Measurements from ENCODE around the gene CFI.

CFI gene

DNA sequence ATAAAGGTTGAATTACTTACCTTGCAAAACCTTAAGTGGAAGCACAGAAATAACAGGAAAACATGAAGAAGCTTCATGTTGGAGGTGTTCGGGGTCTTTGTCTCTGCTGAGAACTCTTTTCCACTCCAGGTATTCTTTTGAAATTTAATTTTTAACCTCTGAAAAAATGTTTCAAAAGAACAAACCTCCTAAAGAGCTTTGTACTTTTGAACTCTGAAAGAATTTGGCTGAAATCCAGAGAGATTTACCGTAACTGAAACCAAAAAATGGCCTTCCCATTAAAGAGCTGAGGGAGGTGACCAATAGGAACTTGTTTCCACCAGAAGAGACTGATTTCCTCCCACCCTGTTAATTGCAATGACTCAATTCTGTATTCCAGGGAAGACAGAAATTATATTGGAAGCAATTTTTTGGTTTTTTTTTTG, at the start of gene CFI:
Gene CFI, minus strand, starts transcription at position 105 of the 425 bp plus-strand sequence. Its CDS starts 28 bp downstream, at position 77.
- FAIRE-seq, result no peak

DNA sequence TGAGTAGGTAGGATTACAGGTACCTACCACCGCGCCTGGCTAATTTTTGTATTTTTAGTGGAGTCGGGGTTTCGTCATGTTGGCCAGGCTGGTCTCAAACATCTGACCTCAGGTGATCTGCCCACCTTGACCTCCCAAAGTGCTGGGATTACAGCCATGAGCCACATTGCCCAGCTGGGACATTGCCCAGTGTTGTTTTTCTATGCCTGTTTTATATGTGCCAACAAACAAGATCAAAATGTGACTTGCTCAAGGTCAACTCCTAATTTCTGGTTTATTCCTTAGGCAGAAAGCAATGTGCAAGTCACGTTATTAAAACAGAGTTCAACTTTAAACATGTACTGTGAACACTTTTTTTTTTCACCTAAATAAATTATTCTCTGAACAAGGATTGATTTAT, 48.8 kb upstream of the CFI start:
- no peak for FAIRE-seq

GRCh38 chr4:109848501-109848900, 46.7 kb upstream of the CFI start:
- FAIRE-seq, result no peak

GRCh38 chr4:109847896-109848442, 46.2 kb upstream of the CFI start, which contains the start of gene LRIT3:
Gene LRIT3, plus strand, starts transcription at chr4:109848107. Its CDS starts 95 bp downstream, at chr4:109848202.
- FAIRE-seq, result no peak

DNA sequence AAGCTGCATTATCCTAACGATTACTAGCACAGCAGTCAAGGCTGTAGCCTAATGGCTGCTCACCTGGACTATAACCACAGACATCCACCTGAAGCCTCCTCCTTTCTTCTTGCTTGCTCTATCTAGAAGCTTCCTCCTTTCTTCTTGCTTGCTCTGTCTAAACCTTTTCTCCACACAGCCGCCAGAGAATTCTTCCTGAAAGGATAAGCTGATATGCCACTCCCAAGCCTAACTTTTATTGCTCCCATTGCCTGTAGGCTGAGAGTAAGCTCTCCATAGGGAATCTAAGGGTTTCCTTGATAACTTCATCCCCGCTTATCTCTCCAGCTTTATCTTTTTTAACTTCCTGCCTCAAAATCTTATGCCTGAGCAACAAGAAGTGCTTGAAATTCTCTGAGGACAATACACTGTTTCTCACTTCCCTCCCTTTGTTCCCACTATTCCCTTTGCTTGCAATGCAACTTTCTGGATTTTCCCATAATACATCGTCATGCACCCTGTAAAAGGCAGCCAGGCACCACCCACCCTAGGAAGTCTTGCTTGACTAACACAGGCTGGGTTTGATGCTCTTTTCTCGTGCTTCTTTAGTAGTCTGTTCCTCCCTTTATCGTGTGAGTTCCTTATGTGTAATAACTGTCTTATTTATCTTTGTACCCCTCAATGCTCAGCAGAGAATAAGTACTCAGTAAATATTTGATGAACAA, 44.7 kb upstream of the CFI start:
- no peak for FAIRE-seq

DNA sequence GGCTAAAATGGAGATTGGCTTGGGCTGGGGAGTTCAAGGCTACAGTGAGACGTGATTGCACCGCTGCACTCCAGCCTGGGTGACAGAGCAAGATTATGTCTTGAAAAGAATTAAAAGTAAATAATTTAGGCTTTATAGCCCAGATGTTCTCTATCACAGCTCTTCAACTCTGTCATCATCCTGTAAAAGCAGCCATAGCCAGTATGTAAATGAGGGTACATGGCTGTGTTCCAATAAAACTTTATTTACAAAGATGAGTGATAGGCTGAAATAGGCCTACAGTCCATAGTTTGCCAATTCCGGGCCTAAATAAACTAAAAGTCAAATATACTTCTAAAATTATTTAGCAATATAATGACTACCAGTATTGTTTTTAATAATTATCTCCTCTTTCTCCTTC, 35.2 kb upstream of the CFI start:
- FAIRE-seq, result no peak

DNA sequence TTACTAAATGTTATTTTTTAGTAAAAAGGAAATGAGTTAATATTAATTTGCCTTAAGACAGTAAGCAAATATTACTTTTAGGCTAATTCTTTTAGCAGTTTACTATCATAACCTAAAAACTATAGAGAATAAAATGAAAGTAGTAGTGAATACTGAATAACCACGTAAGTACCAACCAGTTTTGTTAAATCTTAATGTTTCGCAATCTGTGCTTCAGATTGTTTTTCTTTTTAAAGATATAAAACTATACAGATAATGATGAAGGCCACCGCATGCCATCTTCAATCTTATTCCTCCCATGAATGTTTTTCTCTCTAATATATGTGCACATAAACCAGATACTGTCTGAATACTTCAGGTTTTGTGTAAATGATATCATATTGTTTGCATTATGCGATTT, 32.0 kb upstream of the CFI start:
- no peak for FAIRE-seq

GRCh38 chr4:109827672-109828071, 25.9 kb upstream of the CFI start, which contains the start of gene RRH:
Gene RRH, plus strand, starts transcription at chr4:109827972. Its CDS starts 56 bp downstream, at chr4:109828028.
- no peak for FAIRE-seq

DNA sequence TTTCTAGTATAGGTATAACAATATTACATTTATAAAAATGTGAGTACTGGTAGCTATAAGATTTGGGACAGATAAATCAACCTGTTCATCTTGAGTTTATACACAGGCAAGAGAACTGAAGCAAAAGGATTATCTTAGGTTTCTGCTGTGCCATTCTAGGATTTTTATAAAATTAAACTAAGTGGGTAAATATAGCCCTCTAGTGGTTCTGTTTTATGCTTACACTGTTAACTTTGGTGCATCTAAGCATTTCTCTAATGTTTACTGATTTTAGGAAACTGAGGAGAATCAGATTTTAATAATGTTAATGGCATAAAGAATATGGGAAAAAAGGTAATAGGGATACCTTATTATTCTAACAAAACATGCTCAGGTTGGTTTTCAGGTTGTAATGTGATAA, 24.9 kb upstream of the CFI start:
- peak; percentile 93 for FAIRE-seq

DNA sequence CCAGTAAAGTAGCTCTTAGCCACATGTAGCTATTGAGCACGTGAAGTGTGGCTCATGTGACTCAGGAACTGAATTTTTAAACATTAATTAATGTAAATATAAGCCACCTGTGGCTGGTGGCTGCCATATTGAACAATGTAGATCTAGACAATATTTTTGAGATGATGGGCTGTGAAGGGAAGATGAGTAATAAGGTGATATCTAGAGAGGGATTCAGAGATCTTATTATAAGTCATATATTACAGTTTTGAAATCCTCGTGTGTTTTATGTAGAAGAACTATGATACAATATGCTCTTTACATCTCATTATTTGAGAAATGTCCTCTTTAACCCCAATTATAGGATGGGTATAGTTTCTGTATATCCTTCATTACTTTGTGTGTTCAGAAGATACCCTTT, 19.4 kb upstream of the CFI start:
- FAIRE-seq, result no peak

DNA sequence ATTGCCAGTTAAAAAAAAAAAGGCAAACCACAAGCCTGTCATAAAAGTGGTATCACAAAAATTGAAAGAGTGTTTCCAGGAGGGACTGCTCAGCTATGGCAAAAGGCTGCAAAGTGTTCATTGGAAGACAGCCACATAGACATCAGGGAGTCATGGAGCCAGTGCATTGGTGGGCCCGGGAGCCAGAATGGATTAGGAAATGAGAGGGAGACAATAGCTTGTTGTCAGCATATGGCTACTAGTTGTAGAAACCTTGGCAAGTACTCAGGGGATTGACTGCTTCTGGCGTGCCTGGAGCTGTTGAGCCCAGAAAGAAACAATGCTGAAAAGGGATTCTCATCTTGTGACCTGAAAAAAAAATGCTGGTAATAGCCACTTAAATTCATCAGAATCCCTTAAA, 18.8 kb upstream of the CFI start:
- no peak for FAIRE-seq

DNA sequence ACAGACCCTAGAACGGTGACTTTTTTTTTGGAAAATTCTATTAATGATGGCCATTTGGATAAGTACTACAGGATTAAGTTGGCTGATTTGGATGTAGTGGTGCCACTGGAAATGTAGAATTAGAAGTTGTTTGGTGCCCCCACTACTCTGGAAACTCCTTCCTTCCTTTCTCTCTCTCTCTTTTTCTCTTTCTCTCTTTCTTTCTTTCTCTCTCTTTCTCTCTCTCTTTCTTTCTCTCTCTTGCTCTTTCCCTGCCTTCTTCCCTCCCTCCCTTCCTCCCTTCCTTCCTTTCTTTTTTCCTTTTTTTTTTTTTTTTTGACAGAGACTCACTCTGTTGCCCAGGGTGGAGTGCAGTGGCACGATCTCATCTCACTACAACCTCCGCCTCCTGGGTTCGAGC, 16.5 kb upstream of the CFI start:
- FAIRE-seq, result no peak

GRCh38 chr4:109816894-109817293, 15.1 kb upstream of the CFI start:
- FAIRE-seq, result no peak

GRCh38 chr4:109816082-109816442, 14.3 kb upstream of the CFI start:
- FAIRE-seq, result no peak

DNA sequence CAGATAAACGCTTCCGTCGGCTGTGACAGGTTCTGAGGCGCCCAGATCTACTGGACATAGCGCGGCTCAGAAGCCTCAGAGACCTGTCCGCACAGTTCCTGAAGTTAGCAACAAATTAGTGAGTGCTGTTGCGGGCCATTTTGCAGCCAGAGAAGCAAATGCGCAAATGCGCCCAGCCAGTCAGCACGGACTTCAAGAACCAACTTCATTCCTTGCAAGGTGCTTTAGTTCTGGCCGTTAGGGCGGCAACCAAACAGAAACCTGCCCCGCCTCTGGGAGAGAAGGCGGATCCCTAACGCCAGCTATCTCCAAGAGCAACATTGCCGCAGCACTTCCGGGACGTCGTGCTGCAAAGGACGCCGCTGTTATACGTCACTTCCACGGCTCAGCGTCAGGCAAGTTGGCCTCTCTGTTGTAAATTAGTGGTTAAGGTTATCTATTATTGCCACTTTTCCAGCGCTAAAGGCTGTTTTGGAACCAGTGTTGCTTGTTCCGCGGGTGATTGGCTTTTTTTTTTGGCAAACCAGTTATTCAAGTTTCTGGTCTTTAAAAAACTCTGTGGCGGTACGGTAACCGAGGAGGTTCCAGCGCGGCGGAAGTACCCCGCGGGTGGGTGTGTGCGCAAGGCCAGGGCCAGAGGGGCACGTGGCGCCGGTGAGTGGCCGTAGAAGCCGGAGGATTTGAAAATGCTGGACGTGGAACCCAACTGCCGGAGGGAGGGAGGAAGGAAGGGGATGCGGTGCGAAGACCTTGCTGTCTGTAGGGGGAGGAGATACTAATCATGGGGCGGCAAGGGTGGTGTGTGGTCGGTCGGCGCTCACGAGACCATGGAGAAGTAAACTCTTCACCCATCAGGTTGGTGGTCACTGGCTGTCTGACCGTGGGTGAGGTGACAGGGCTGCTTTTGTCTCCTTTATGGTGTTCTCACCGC, 13.6 kb upstream of the CFI start, which contains the start of gene GAR1:
Gene GAR1, plus strand, starts transcription at position 612 of the 931 bp plus-strand sequence. CDS start 403 bp downstream, outside the sequence.
- peak; percentile 97 for FAIRE-seq

DNA sequence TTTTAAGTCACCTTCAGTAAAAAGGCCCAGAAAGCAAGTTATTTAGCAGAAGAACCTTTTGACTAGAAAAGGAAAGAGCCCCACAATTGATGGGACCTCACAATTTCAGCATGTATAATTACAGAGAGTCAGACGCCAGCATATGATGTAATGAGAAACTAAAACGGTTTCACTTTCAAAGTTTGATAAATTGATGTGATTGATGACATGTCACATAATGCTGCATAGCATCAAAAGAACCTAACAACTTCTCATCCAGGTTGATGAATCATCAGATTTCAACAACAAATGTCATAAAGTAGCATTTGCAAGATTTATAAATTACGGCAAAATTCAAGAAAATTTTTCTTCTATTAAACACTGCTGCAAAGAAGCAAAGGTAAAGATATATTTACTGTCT, 9.9 kb upstream of the CFI start:
- FAIRE-seq, result no peak

DNA sequence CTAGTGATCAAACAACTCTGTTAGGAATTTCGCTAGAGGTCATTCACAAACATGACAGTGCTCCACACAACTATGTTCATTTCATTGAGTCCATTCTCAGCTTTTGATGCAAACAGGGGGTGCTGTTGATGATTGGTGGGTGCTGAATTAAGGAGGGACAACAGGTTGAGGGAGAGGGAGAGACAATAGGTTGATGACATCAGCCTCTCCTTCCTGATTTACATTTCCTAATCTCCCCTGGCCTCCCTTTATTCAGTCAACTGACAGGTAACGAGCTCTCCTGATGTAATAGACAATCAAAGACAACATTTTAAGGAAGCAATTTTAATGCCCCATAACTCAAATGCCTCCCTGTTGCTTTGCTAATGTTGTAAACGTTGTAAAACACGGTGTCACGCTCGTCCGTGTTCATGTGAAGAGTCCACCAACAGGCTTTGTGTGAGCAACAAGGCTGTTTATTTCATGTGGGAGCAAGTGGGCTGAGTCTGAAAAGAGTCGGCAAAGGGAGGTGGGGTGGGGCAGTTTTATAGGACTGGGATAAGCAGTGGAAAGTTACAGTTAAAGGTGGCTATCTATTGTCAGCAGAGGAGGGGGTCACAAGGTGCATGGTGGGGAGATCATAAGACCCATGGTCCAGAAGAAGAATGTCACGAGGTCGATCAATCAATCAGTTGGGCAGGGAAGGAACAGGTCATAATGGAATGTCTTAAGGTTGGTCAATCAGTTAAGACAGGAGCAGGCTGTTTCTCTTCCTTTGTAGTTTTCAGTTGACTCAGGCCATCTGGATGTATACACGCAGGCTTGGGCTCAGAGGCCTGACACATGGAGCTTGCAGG, 9.0 kb upstream of the CFI start:
- no peak for FAIRE-seq

GRCh38 chr4:109809655-109810054, 7.9 kb upstream of the CFI start:
- no peak for FAIRE-seq

DNA sequence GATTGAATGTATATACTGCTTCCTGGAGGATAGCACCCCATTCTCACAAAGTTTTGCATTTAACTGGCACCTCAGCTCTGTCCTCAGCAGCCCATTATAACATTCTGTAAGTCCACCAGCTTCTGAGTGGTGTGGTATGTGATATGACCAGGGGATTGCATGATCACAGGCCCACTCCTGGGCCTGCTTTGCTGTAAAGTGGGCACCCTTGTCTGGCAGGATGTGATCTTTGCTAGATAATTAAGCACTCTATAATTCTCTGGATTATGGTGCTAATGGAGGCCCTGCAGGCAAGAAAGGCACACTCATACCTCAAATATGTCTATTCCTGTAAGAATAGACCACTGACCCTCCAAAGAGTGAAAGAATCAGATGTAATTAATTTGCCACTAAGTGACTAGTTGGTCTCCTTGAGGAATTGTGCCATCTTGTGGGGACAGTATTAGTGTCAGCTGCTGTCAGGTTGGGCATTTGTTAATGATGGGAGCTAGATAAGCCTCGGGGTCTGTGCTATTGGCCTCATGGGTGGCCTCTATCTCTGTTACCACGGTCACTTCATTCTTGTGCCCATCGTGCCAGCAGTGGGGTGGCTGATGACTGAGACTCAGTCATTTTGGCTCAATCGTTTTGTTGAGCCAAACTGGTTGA, 2.2 kb upstream of the CFI start:
- no peak for FAIRE-seq

DNA sequence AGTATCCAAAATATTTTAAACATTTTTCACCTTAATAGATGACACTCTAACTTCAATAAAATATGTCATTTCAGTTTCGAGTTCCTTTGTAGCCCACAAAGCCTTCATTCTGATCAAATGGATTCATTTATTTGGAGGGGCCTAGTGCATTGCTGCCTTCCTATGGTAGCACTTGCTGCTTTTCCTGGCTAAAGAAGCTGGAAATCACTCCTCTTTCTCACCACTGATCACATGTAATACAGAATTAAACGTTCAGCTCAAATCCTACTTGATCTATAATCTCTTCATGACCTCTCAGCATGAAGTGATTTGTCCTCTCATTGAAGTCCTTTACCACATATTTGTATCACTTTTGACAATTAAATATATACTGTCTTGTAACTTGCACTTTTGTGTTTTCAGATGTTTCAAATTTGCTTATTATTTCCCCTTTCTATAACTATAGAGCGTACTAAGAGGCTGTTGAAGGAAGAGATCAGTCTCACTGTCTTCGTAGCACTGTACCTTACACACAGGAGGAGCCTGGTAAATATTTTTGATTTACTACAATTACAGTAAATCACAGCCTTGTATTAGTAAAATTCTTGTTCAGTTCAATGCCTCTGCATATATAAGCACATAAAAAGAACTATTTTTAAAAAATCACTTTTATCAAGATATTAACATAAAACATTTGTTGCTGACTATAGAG, 555 bp downstream of the CFI start:
- no peak for FAIRE-seq

DNA sequence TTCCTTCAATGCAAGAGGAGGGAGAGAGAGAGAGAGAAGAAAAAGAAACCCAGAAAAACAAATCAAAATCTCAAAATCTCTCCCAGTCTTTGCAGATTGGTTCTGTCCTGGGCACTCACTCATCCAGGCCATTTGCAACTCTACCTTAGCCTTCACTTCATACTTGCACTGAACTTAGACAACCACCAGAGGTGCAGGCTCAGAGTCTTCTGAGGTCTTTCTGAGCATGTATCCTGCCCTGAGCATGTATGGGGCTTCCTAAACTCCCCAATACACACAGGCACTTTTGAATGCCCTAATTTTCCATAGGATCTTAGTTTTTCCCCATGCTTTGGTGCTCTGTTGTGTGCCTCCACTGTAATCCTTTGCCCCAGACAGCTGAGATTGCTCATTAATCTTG, 2.9 kb downstream of the CFI start:
- no peak for FAIRE-seq

Measured in A204.1 (cell line).